Activated naive CD8-positive, alpha-beta T cell treated with anti-CD3 and anti-CD28 coated beads for 36 hours (primary cell): ENCODE measurements around the gene NEDD4L. TPM values are rescaled to one million over a fixed set of nuclear protein-coding genes. Genes with fewer than 3 reads are reported as not detected.

ENCODE experiments used
- DNase-seq: peaks from one replicate; pipeline ENCODE4 v3.0.0; 2021
- H3K27ac Mint-ChIP-seq: one replicate; pipeline ENCODE4 v1.8.0; 2022; ENCODE audit warnings: mild to moderate bottlenecking, moderate library complexity, mixed read lengths
- H3K27me3 Mint-ChIP-seq: one replicate; pipeline ENCODE4 v1.8.0; 2022; ENCODE audit warnings: mild to moderate bottlenecking, mixed read lengths
- H3K36me3 Mint-ChIP-seq: one replicate; pipeline ENCODE4 v1.8.0; 2021; ENCODE audit warnings: mild to moderate bottlenecking, mixed read lengths
- H3K4me1 Mint-ChIP-seq: one replicate; pipeline ENCODE4 v1.8.0; 2021; ENCODE audit warnings: mixed read lengths
- H3K4me3 Mint-ChIP-seq: one replicate; pipeline ENCODE4 v1.8.0; 2022; ENCODE audit warnings: mild to moderate bottlenecking, moderate library complexity, mixed read lengths
- H3K9me3 Mint-ChIP-seq: one replicate; pipeline ENCODE4 v1.8.0; 2022; ENCODE audit warnings: mixed read lengths
- total RNA-seq, 2 experiments: library from RNA; stranded (reverse); gene quantifications; one replicate each; pipeline ENCODE4 v1.2.3, GENCODE V29; 2021

Gene NEDD4L
- total RNA-seq, 2 experiments from 2014 or later, result 10.5 to 14.4 TPM

GRCh38 chr18:58190842-58191530 is 147.0 kb downstream of the NEDD4L start:
- DNase-seq, result no peak
- Mint-ChIP-seq H3K36me3 (no peaks in the 10 kb centered on the region), H3K4me3 (no peak overlapping the region), H3K27ac (no peak overlapping the region), H3K27me3 (no peaks in the 10 kb centered on the region), H3K9me3 (no peaks in the 10 kb centered on the region), H3K4me1 (peaks cover 12% of the 10 kb centered on the region)

GRCh38 chr18:58191626-58192025 is 147.6 kb downstream of the NEDD4L start:
- H3K9me3 Mint-ChIP-seq, result no peaks in the 10 kb centered on the region
- DNase-seq, result no peak
- H3K4me1 Mint-ChIP-seq, result peaks cover 16% of the 10 kb centered on the region
- H3K4me3 Mint-ChIP-seq, result no peak overlapping the region
- H3K27ac Mint-ChIP-seq, result no peak overlapping the region
- H3K27me3 Mint-ChIP-seq, result no peaks in the 10 kb centered on the region
- H3K36me3 Mint-ChIP-seq, result no peaks in the 10 kb centered on the region

- no peaks in the 10 kb centered on the region for H3K27me3 Mint-ChIP-seq
- H3K36me3 Mint-ChIP-seq, result no peaks in the 10 kb centered on the region
- peaks cover 16% of the 10 kb centered on the region for H3K4me1 Mint-ChIP-seq
- DNase-seq, result no peak
- no peaks in the 10 kb centered on the region for H3K9me3 Mint-ChIP-seq
- no peak overlapping the region for H3K4me3 Mint-ChIP-seq
- no peak overlapping the region for H3K27ac Mint-ChIP-seq
Observed at GRCh38 chr18:58192519-58192918, 148.5 kb downstream of the NEDD4L start.

GRCh38 chr18:58194028-58194427 is 150.0 kb downstream of the NEDD4L start:
- Mint-ChIP-seq H3K36me3 (no peaks in the 10 kb centered on the region), H3K27me3 (no peaks in the 10 kb centered on the region)

GRCh38 chr18:58195278-58195765 is 151.3 kb downstream of the NEDD4L start:
- Mint-ChIP-seq H3K9me3 (no peaks in the 10 kb centered on the region), H3K36me3 (no peaks in the 10 kb centered on the region), H3K4me3 (peak overlapping the region; percentile 72), H3K4me1 (peaks cover 16% of the 10 kb centered on the region), H3K27ac (no peak overlapping the region), H3K27me3 (no peaks in the 10 kb centered on the region)
- peak; percentile 28 for DNase-seq

More at GRCh38 chr18:58194028-58194427, 150.0 kb downstream of the NEDD4L start:
- H3K4me1 Mint-ChIP-seq, result peaks cover 16% of the 10 kb centered on the region
- H3K4me3 Mint-ChIP-seq, result no peak overlapping the region
- H3K9me3 Mint-ChIP-seq, result no peaks in the 10 kb centered on the region
- H3K27ac Mint-ChIP-seq, result no peak overlapping the region
- no peak for DNase-seq

- H3K36me3 Mint-ChIP-seq, result no peaks in the 10 kb centered on the region
- H3K27me3 Mint-ChIP-seq, result no peaks in the 10 kb centered on the region
- peaks cover 16% of the 10 kb centered on the region for H3K4me1 Mint-ChIP-seq
- peak overlapping the region; percentile 72 for H3K4me3 Mint-ChIP-seq
- no peak for DNase-seq
- H3K9me3 Mint-ChIP-seq, result no peaks in the 10 kb centered on the region
- no peak overlapping the region for H3K27ac Mint-ChIP-seq
Observed at GRCh38 chr18:58196164-58196563, 152.1 kb downstream of the NEDD4L start.

- H3K4me3 Mint-ChIP-seq, result no peak overlapping the region
- H3K27ac Mint-ChIP-seq, result no peak overlapping the region
- H3K4me1 Mint-ChIP-seq, result peaks cover 16% of the 10 kb centered on the region
- H3K36me3 Mint-ChIP-seq, result no peaks in the 10 kb centered on the region
- H3K9me3 Mint-ChIP-seq, result no peaks in the 10 kb centered on the region
- DNase-seq, result no peak
- H3K27me3 Mint-ChIP-seq, result no peaks in the 10 kb centered on the region
Observed at GRCh38 chr18:58196881-58197872, 153.2 kb downstream of the NEDD4L start.

GRCh38 chr18:58201268-58201667 is 157.2 kb downstream of the NEDD4L start:
- no peaks in the 10 kb centered on the region for H3K9me3 Mint-ChIP-seq

GRCh38 chr18:58201733-58202730 is 158.0 kb downstream of the NEDD4L start:
- Mint-ChIP-seq H3K4me1 (no peaks in the 10 kb centered on the region), H3K27ac (no peak overlapping the region), H3K9me3 (no peaks in the 10 kb centered on the region), H3K4me3 (no peak overlapping the region), H3K36me3 (no peaks in the 10 kb centered on the region), H3K27me3 (no peaks in the 10 kb centered on the region)
- no peak for DNase-seq

More at GRCh38 chr18:58201268-58201667, 157.2 kb downstream of the NEDD4L start:
- Mint-ChIP-seq H3K27me3 (no peaks in the 10 kb centered on the region), H3K4me3 (no peak overlapping the region), H3K4me1 (peaks cover 2% of the 10 kb centered on the region), H3K27ac (no peak overlapping the region), H3K36me3 (no peaks in the 10 kb centered on the region)
- DNase-seq, result no peak

GRCh38 chr18:58204776-58205442 is 160.9 kb downstream of the NEDD4L start:
- Mint-ChIP-seq H3K27me3 (no peaks in the 10 kb centered on the region), H3K4me1 (peaks cover 3% of the 10 kb centered on the region), H3K27ac (no peak overlapping the region), H3K36me3 (no peaks in the 10 kb centered on the region), H3K9me3 (no peaks in the 10 kb centered on the region), H3K4me3 (no peak overlapping the region)
- no peak for DNase-seq

- no peaks in the 10 kb centered on the region for H3K36me3 Mint-ChIP-seq
- no peaks in the 10 kb centered on the region for H3K27me3 Mint-ChIP-seq
- no peak overlapping the region for H3K27ac Mint-ChIP-seq
- no peak for DNase-seq
- no peaks in the 10 kb centered on the region for H3K9me3 Mint-ChIP-seq
- no peak overlapping the region for H3K4me3 Mint-ChIP-seq
- H3K4me1 Mint-ChIP-seq, result peaks cover 3% of the 10 kb centered on the region
Observed at GRCh38 chr18:58205443-58206160, 161.6 kb downstream of the NEDD4L start.

GRCh38 chr18:58207520-58208152 is 163.6 kb downstream of the NEDD4L start:
- DNase-seq, result no peak
- Mint-ChIP-seq H3K36me3 (no peaks in the 10 kb centered on the region), H3K9me3 (no peaks in the 10 kb centered on the region), H3K27ac (no peak overlapping the region), H3K4me1 (peaks cover 3% of the 10 kb centered on the region), H3K27me3 (no peaks in the 10 kb centered on the region), H3K4me3 (no peak overlapping the region)
